ENCODE data around the gene SEZ6. TPM values are rescaled to one million over a fixed set of nuclear protein-coding genes. Genes with fewer than 3 reads are reported as not detected.

SEZ6 gene
- total RNA-seq, 1 experiment from 2014 or later = not detected

DNA sequence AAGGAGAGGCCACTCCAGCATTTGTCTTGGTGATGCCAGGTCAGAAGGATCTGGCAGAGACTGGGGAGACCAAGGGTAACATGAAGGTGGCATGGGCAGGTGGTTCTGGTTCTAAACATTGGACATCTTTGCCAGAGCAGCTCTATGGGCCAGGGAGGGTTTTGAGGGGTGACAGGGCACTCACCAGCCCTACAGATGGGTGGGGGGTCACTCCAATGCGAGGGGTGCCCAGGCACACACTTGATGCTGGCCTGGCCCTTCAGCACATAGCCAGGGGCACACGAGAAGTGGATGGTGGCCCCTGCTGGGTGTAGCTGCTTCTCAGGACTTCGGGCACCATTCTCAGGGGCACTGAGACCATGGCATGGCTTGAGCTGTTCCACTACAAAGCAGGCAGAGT, 49.0 kb downstream of the SEZ6 start:
- H3F3A ChIP-seq (ENCODE audit: insufficient read depth, low read depth) = peaks cover 10% of the 10 kb centered on the region
- H2AFZ ChIP-seq = no peak overlapping the region
- no peak overlapping the region for H3K4me2 ChIP-seq
- no peaks in the 10 kb centered on the region for H3K36me3 ChIP-seq (ENCODE audit: low read depth)
- no peaks in the 10 kb centered on the region for H3K9me2 ChIP-seq (ENCODE audit: insufficient read depth)
- no peak overlapping the region for H3K4me3 ChIP-seq
- no peak overlapping the region for H3K27ac ChIP-seq
- POLR2A ChIA-PET (ENCODE audit: unreplicated experiment) = no interaction called here
- no peak for DNase-seq
- BruUV-seq (replicated peaks) = no TSS peak
- CTCF ChIA-PET = no interaction called here
- H3K9me3 ChIP-seq (ENCODE audit: insufficient read depth, low read depth) = no peaks in the 10 kb centered on the region
- TF ChIP-seq, protein P1, sequence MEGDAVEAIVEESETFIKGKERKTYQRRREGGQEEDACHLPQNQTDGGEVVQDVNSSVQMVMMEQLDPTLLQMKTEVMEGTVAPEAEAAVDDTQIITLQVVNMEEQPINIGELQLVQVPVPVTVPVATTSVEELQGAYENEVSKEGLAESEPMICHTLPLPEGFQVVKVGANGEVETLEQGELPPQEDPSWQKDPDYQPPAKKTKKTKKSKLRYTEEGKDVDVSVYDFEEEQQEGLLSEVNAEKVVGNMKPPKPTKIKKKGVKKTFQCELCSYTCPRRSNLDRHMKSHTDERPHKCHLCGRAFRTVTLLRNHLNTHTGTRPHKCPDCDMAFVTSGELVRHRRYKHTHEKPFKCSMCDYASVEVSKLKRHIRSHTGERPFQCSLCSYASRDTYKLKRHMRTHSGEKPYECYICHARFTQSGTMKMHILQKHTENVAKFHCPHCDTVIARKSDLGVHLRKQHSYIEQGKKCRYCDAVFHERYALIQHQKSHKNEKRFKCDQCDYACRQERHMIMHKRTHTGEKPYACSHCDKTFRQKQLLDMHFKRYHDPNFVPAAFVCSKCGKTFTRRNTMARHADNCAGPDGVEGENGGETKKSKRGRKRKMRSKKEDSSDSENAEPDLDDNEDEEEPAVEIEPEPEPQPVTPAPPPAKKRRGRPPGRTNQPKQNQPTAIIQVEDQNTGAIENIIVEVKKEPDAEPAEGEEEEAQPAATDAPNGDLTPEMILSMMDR (conservative IDR thresholded peaks at IDR 0.05) = no peak
- TF ChIP-seq EZH2 (IDR thresholded peaks at IDR 0.05; ENCODE audit: low read depth) = no peak
- H3K79me2 ChIP-seq (ENCODE audit: low read depth) = no peaks in the 10 kb centered on the region
- no peaks in the 10 kb centered on the region for H3K27me3 ChIP-seq (ENCODE audit: insufficient read depth, low read depth)
- H4K20me1 ChIP-seq (ENCODE audit: insufficient read depth) = no peaks in the 10 kb centered on the region
- H3K4me1 ChIP-seq (replicated peaks; ENCODE audit: insufficient read depth) = peaks cover 5% of the 10 kb centered on the region; the same call in 1 of the 2 replicates
- intact Hi-C loops (cut with micrococcal nuclease; ENCODE audit: unreplicated experiment) = no loop called here

DNA sequence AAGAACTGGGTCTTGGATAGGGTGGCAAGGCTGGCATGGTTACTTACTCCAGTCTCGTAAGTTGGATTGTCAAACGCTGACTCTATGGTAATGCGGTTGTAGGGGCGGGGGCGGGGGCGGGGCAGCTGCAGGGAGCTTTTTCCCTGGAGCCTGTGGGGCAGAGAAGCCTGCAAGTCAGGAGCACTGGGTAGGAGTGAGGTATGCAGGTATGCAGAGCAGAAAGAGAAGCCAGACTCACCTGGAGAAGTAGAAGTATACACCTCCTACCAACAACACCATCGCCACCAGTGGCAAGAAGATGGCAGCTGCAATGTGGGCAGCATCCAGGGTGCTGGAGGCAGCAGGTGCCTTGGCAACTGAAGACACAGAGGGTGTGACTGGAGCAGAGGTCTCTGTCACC, 49.7 kb downstream of the SEZ6 start:
- Histone ChIP-seq H3K36me3 (ENCODE audit: low read depth) (no peaks in the 10 kb centered on the region), H4K20me1 (ENCODE audit: insufficient read depth) (no peaks in the 10 kb centered on the region), H3F3A (ENCODE audit: insufficient read depth, low read depth) (peaks cover 11% of the 10 kb centered on the region), H3K9me3 (ENCODE audit: insufficient read depth, low read depth) (no peaks in the 10 kb centered on the region), H3K4me3 (no peak overlapping the region), H3K4me2 (no peak overlapping the region), H3K27me3 (ENCODE audit: insufficient read depth, low read depth) (no peaks in the 10 kb centered on the region), H3K4me1 (replicated peaks; ENCODE audit: insufficient read depth) (peaks cover 5% of the 10 kb centered on the region; the same call in 1 of the 2 replicates), H3K79me2 (ENCODE audit: low read depth) (peaks cover 2% of the 10 kb centered on the region; the same call in 1 of the 2 replicates), H2AFZ (no peak overlapping the region), H3K9me2 (ENCODE audit: insufficient read depth) (no peaks in the 10 kb centered on the region), H3K27ac (no peak overlapping the region)
- no peak for TF ChIP-seq EZH2 (IDR thresholded peaks at IDR 0.05; ENCODE audit: low read depth)
- TF ChIP-seq, protein P1 (conservative IDR thresholded peaks at IDR 0.05) = no peak
- no TSS peak for BruUV-seq (replicated peaks)
- ChIA-PET POLR2A (ENCODE audit: unreplicated experiment) (no interaction called here), CTCF (no interaction called here)
- intact Hi-C loops (cut with micrococcal nuclease; ENCODE audit: unreplicated experiment) = no loop called here
- DNase-seq = no peak

DNA sequence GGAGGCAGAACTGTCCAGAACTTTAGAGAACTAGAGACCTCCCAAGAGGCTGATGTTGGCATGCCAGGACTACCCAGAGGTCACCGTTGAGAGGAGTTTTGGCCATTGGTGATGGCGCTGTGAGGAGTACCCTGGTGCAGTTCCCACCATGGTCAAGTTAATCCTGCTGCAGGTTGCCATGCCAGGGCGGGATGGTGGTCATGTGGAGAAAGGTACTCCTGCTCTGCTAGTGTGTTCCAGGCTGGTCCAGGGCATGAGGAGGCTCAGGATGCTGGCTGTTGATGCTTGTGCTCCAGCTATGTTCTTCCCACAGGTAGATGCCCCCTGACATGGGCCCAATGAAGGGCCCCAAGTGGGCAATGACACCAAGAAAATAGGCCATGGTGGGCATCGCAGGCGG, 50.4 kb downstream of the SEZ6 start:
- ChIA-PET POLR2A (ENCODE audit: unreplicated experiment) (no interaction called here), CTCF (interaction anchor here (0.6 kb wide), 1 partner anchor 10 kb away, joined by 4 read pairs; no protein-coding TSS in a partner anchor)
- TF ChIP-seq EZH2 (IDR thresholded peaks at IDR 0.05; ENCODE audit: low read depth) = no peak
- TF ChIP-seq, protein P1 (conservative IDR thresholded peaks at IDR 0.05) = no peak
- H3K4me1 ChIP-seq (replicated peaks; ENCODE audit: insufficient read depth) = peaks cover 5% of the 10 kb centered on the region; the same call in 1 of the 2 replicates
- H3K4me2 ChIP-seq = no peak overlapping the region
- H3K79me2 ChIP-seq (ENCODE audit: low read depth) = peaks cover 9% of the 10 kb centered on the region
- no TSS peak for BruUV-seq (replicated peaks)
- DNase-seq = no peak
- no peak overlapping the region for H3K4me3 ChIP-seq
- no peaks in the 10 kb centered on the region for H3K9me2 ChIP-seq (ENCODE audit: insufficient read depth)
- intact Hi-C loops (cut with micrococcal nuclease; ENCODE audit: unreplicated experiment) = no loop called here
- peaks cover 11% of the 10 kb centered on the region for H3F3A ChIP-seq (ENCODE audit: insufficient read depth, low read depth)
- no peaks in the 10 kb centered on the region for H3K36me3 ChIP-seq (ENCODE audit: low read depth)
- H3K27ac ChIP-seq = no peak overlapping the region
- no peak overlapping the region for H2AFZ ChIP-seq
- H4K20me1 ChIP-seq (ENCODE audit: insufficient read depth) = no peaks in the 10 kb centered on the region
- no peaks in the 10 kb centered on the region for H3K9me3 ChIP-seq (ENCODE audit: insufficient read depth, low read depth)
- H3K27me3 ChIP-seq (ENCODE audit: insufficient read depth, low read depth) = no peaks in the 10 kb centered on the region

Measured in PC-9 (cell line).